DMS79 (cell line): ENCODE measurements around the gene UPK2.
"Not testable (repeated sequence)": the region's sequence is repeated elsewhere in the genome, so short reads cannot be mapped to it uniquely, and the experiment has no call there.

ENCODE experiments used
- DNase-seq: peaks from one replicate; lab custom pipeline; 2025; lab: John Stamatoyannopoulos, UW

Gene UPK2

DNA sequence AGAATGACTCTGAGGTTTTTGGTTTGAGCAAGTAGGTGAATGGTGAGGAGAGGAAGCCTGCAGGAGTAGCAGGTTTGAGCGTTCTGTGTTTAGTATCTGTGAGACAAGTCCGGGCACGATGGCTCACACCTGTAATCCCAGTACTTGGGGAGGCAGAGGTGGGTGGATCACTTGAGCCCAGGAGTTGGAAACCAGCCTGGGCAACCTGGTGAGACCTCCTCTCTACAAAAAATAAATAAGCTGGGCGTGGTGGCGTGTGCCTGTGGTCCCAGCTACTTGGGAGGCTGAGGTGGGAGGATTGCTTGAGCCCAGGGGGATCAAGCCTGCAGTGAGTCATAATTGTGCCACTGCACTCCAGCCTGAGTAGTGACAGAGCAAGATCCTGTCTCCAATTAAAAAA is 32.2 kb downstream of the UPK2 start:
- DNase-seq: peak; percentile 81

DNA sequence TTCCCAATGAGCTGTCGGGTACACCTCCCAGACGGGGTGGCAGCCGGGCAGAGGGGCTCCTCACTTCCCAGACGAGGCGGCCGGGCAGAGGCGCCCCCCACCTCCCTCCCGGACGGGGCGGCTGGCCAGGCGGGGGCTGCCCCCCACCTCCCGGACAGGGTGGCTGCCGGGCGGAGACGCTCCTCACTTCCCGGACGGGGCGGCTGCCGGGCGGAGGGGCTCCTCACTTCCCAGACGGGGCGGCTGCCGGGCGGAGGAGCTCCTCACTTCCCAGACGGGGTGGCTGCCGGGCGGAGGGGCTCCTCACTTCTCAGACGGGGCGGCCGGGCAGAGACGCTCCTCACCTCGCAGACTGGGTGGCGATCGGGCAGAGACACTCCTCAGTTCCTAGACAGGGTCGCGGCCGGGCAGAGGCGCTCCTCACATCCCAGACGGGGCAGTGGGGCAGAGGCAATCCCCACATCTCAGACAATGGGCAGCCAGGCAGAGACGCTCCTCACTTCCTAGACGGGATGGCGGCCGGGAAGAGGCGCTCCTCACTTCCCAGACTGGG is 35.5 kb downstream of the UPK2 start:
- not testable (repeated sequence) for DNase-seq

DNA sequence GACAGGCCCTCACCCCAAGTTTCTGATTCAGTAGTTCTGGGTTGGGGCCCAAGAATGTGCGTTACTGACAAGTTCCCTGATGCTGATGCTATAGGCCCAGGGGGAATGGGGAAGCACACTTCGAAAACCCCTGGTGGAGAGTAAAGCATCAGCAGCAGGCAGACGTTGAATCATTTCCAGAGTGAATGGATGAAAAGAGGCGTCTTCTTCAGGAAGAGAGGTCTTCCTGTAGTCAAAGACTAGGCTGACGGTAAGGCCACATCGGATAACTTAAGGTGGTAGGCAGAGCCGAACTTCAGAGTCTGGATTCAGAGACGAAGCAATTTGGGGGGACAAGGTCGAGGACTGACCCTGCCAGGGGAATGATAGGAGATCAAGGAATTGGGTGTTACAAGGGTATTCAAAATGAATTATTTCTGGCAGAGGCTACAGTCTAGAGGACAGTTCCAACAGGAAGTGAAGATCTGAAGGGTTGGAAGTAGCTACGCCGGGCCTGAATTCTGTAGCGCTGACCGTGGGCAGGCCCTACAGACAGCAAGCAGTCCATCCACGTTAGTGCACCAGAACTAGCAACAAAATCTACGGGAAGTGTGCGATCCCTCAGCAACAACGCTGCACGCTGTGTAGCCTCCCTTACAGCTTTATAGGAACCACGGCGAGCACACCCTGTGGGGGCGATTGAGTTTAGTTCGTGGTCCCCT is 41.0 kb downstream of the UPK2 start:
- DNase-seq: no peak

DNA sequence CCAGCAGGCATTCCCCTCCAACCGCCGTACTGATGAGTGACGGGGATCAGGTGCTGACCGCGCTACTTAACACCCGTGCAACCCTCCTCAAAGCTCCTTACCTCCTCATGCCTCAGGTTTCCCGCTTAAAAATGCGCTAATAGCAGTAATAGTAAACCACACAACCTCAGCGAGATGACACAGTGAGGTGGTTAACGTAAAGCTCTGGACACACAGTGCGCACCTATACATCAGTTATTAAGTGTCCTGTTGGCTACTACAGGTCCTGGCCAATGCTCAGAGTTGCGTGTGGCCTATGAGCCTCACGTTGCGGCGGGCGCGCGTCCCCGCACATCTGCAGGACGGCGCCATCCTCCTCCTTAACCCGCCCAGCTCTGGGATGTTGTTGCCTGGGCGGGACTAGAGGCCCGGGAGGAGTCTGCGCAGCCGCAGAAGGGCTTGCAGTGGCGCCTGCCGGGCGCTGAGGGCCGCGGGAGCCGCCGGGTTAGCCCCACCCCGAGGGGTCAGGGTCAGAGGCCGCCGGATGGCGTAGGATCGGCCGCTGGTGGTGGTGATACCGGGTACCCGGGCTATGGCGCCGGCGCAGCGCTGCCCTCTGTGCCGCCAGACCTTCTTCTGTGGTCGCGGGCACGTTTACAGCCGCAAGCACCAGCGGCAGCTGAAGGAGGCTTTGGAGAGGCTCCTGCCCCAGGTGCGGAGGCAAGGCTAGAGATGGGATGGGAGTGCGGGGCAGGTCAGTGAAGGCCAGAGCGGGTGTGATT is 41.7 kb downstream of the UPK2 start, which contains the start of gene CENATAC:
Gene CENATAC (plus strand): TSS at position 512 of the 761 bp plus-strand sequence. CDS start 60 bp downstream, at position 572.
- DNase-seq: peak; percentile 90

DNA sequence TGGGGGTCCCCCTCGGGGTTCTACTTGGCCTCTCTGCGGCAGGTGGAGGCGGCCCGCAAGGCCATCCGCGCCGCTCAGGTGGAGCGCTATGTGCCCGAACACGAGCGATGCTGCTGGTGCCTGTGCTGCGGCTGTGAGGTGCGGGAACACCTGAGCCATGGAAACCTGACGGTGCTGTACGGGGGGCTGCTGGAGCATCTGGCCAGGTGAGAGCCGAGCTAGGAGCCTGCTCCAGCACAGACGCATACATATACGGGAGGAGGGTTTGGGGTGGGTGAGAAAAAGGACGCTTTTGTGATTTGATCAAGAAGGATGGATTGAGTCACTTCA is 42.3 kb downstream of the UPK2 start:
- no peak for DNase-seq

DNA sequence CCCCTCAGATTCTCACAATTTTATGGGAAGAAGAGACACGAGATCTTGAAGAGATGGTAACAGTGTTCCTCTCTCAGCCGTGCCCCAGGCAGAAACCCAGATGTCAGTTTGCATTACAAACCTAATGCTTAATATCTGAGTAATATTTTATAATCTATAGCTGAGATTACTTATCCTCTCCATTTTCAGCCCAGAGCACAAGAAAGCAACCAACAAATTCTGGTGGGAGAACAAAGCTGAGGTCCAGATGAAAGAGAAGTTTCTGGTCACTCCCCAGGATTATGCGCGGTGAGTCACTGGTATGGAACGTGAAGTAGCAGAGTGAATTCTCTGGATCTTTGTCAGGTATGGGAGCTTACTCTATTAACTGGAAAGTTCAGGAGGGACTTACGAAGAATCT is 42.7 kb downstream of the UPK2 start:
- no peak for DNase-seq

DNA sequence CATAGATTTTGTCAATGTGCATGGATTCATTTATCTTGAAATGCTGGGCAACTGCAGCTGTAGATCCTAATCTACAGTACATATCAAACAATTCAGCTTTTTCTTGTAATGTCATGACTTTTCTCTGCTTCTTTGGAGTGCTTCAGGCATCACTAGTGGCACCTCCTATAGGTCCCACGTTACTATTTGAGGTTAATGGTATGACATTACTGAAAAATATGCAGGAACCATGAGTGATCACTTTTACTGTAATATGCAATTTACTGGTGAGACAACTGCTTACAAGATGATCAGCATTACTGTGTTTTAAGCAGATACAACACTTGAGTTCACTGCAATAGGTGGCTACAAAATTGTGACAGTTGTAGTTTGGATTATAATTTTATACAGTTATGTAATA is 44.8 kb downstream of the UPK2 start:
- DNase-seq: no peak

DNA sequence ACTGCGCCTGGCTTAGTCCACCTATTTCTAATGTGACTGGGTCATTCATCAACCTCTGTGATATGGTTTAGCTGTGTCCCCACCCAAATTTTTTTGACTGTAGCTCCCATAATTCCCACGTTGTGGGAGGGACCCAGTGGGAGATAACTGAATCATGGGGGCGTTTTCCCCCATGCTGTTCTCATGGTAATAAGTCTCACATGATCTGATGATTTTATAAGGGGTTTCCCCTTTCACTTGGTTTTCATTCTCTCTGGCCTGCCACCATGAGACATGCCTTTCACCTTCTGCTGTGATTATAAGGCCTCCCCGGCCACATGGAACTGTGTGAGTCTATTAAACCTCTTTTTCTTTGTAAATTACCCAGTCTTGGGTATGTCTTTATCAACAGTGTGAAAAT is 50.6 kb downstream of the UPK2 start:
- DNase-seq: no peak
